T47D (cell line): ENCODE results near the gene GCN1.

Experiments
- DNase-seq, 2 experiments: peaks; one replicate each; pipeline versions ENCODE4 v3.0.0 to v3.0.0-alpha.2; 2011 to 2012; ENCODE audit warnings: low read depth in 1 of 2, low spot score in 1 of 2
- JUND ChIP-seq: IDR thresholded peaks from 2 replicates; pipeline ENCODE4 v1.6.1; 2012; ENCODE audit warnings: low read depth
- in situ Hi-C: cut with HindIII; loops from 2 replicates; pipeline ENCODE4 v1.10.0; 2016; ENCODE audit warnings: low sequenced_read_pairs, low pct_unique_long_range_greater_than_20kb

Gene GCN1

DNA sequence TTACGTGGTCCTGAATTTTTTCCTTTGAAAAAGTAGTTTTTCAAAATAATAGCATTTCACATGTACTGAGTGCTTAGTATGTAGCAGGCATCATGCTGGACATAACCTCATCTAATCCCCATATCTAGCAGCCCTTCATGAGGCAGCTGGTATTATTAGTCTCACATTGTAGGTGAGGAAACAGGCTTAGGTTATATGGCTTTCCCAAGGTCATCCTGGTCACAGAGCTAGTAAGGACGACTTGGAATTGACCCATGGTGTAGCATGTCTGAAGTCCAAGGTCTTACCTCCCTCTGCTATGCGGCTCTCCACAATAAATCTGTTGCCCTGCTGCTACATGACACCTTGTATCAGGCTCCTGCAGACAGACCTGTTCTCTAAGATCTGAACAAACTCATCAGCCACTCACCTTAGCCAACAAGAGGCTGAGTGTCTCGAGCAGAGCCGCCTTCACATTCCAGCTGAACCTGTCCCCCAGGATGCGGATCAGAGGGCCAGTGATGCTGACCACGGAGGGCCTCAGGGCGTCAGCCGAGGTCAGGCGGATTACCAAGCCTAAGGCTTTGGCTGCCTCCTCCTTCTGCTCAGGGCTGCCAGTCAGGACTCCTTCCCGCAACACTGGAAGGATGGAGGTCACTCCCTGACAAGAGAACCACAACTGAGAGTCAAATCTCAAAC lies 58.3 kb downstream of the GCN1 start:
- DNase-seq, result peak in 1 of 2 experiments; percentile 40
- in situ Hi-C loops, result no loop called here
- no peak for TF ChIP-seq JUND

DNA sequence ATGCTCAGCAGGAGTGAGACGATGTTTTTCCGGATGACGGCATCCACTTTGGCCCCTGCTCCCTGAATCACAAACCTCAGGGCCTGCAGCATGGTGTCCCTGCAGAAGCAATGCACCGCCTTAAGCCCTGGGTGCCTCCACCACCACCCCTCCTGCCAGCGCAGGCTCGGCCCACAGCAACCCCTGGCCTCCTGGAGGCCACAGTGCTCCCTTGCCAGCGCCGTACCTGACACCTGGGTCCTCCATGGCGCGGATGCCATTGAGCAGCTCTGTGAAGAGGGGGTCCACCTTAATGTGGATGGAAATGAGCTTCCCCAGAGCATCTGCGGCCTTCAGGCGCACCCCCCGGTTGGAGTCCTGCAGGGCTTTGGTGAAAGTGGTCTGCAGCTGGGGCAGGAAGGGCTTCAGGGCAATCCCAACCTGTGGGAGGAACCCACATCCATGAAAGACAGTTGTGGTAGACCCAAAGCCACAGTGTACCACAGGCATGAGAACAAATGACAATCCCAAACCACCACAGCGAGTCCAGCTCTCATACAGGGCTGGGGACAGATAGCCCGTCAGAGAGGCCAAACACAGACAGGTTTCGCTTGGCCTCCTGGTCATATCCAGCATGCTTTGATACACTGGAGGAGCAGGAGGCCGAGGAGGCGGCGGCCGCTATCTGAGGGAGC lies 60.1 kb downstream of the GCN1 start:
- in situ Hi-C loops, result no loop called here
- no peak for TF ChIP-seq JUND
- DNase-seq, result no peak

GRCh38 chr12:120132863-120133385 lies 61.6 kb downstream of the GCN1 start:
- in situ Hi-C loops, result no loop called here
- no peak for DNase-seq
- no peak for TF ChIP-seq JUND

GRCh38 chr12:120132054-120132836 lies 62.3 kb downstream of the GCN1 start:
- no peak for DNase-seq
- no peak for TF ChIP-seq JUND
- in situ Hi-C loops, result no loop called here

- no peak for DNase-seq
- no peak for TF ChIP-seq JUND
- in situ Hi-C loops, result no loop called here
These were observed 63.4 kb downstream of the GCN1 start for GRCh38 chr12:120131116-120131515.

GRCh38 chr12:120130011-120130410 lies 64.5 kb downstream of the GCN1 start:
- DNase-seq, result no peak
- in situ Hi-C loops, result no loop called here
- TF ChIP-seq JUND, result no peak

GRCh38 chr12:120126635-120127005 lies 67.9 kb downstream of the GCN1 start:
- no peak for TF ChIP-seq JUND
- in situ Hi-C loops, result no loop called here

DNA sequence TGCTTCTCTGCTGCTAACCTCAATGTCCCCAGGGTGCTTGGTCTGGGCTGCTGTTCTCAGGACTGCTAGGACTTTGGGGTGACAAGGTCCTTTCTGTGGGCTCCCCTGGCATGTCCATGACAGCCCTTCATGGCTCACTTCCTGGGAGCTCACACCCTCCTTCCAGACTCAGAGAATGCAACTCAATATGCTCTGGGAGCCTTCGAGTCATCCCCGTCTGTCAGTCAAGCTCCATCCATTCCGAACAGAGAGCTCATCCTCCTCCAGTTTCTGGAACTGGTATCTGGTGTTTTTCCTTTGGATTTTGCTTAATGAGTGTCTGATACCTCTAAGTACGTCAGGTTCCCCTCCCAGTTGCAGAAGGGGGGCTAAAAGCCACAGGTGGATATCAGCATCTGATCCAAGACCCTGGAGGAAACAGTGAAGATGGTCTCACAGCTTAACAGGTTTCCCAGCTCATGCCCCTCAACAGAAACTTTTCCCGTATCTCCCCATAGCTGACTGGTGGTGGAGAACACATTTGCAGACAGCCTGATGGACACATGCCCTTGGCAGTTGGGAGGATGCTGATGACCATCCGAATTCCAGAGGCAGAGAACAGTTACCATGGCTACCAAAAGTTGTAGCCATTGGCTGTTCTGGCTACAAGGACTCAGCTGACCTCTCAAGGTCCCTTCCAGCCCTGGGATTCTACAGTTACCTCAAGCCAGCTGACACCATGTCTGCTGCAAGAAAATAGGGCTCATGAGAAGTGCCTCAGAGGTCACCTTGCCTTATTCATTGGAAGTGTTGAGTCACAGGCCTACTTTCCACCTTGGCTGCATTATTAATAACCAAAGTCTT lies 68.5 kb downstream of the GCN1 start:
- DNase-seq, result no peak
- in situ Hi-C loops, result no loop called here
- no peak for TF ChIP-seq JUND

More at GRCh38 chr12:120126635-120127005, 67.9 kb downstream of the GCN1 start:
- no peak for DNase-seq

GRCh38 chr12:120125029-120125428 lies 69.5 kb downstream of the GCN1 start:
- no peak for TF ChIP-seq JUND
- in situ Hi-C loops, result no loop called here
- no peak for DNase-seq

DNA sequence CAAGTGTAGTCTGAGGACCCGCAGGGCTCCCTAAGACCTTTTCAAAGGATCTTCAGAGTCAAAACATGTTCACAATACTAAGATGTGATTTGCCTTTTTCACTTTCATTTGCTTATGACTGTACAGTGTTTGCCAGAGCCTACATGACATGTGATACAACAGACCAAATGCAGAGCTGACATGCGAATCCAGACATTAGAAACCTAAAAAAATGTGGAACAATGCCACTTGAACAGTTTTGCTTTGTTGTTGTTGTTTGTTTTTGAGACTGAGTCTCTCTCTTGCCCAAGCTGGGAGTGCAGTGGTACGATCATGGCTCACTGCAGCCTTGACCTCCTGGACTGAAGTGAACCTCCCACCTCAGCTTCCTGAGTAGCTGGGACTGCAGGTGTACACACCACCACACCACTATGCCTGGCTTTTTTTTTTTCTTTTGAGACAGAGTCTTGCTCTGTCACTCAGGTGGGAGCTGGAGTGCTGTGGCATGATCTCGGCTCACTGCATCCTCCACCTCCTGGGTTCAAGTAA lies 72.7 kb downstream of the GCN1 start:
- no peak for TF ChIP-seq JUND
- in situ Hi-C loops, result no loop called here
- no peak for DNase-seq

- in situ Hi-C loops, result no loop called here
- DNase-seq, result no peak
- TF ChIP-seq JUND, result no peak
These were observed 73.2 kb downstream of the GCN1 start for GRCh38 chr12:120121343-120121742.
